K562 (cell line): ENCODE measurements around the gene ZMAT2. TPM values are rescaled to one million over a fixed set of nuclear protein-coding genes. Genes with fewer than 3 reads are reported as not detected.

ENCODE experiments used
- CC2D1A ChIP-seq: fragments of 450-650 bp; IDR thresholded peaks from 2 replicates; pipeline ENCODE4 v1.6.1; 2017; ENCODE audit warnings: mild to moderate bottlenecking
- DEAF1 ChIP-seq: fragments of 450-650 bp; formaldehyde crosslinking; IDR thresholded peaks from 2 replicates; pipeline ENCODE4 v1.4.0; 2020; ENCODE audit warnings: mild to moderate bottlenecking, moderate library complexity
- DPF2 ChIP-seq: fragments of 450-650 bp; IDR thresholded peaks from 2 replicates; pipeline ENCODE4 v1.6.1; 2016
- ELF1 ChIP-seq: fragments of 200-800 bp; sonication (Bioruptor generic); IDR thresholded peaks from 2 replicates; pipeline ENCODE4 v1.6.1; 2016; ENCODE audit warnings: missing genetic modification characterization, missing compliant biosample characterization
- GABPB1 ChIP-seq: sonication (generic); formaldehyde crosslinking; IDR thresholded peaks from 2 replicates; pipeline ENCODE4 v1.8.0; 2022; ENCODE audit warnings: mild to moderate bottlenecking, missing genetic modification reagents
- ILF3 ChIP-seq: fragments of 450-650 bp; IDR thresholded peaks from 2 replicates; pipeline ENCODE4 v1.6.1; 2018; ENCODE audit warnings: antibody characterized with exemption, mild to moderate bottlenecking, moderate library complexity, borderline replicate concordance
- JUN ChIP-seq, 2 experiments: sonication (generic) in 1 of 2; formaldehyde crosslinking in 1 of 2; IDR thresholded peaks; 2 replicates each; pipeline versions ENCODE4 v1.6.1 to v1.8.0; 2012 to 2022; ENCODE audit warnings: borderline replicate concordance in 2 of 2, mild to moderate bottlenecking in 2 of 2, improper control_type of control experiment in 1 of 2, low read depth in 1 of 2, low read length in 1 of 2, missing genetic modification reagents in 1 of 2
- KAT7 ChIP-seq: sonication (generic); formaldehyde crosslinking; IDR thresholded peaks from 2 replicates; pipeline ENCODE4 v1.8.0; 2022; ENCODE audit warnings: missing genetic modification reagents, mild to moderate bottlenecking, borderline replicate concordance
- MYC ChIP-seq, 2 experiments: fragments of 250-450 bp in 1 of 2; sonication (Bioruptor Pico) in 1 of 2; IDR thresholded peaks; 2 replicates each; pipeline versions ENCODE4 v1.5.1 to v1.6.1; 2012 to 2021; ENCODE audit warnings: low read depth in 2 of 2, borderline replicate concordance in 1 of 2, improper control_type of control experiment in 1 of 2, low read length in 1 of 2, mild to moderate bottlenecking in 1 of 2, moderate library complexity in 1 of 2
- NELFE ChIP-seq: IDR thresholded peaks from 2 replicates; pipeline ENCODE4 v1.6.1; 2011; ENCODE audit warnings: mild to moderate bottlenecking; ENCODE audit not compliant: insufficient read depth, insufficient read length
- PHF20 ChIP-seq: fragments of 450-650 bp; IDR thresholded peaks from 2 replicates; pipeline ENCODE4 v1.6.1; 2018; ENCODE audit not compliant: partially characterized antibody
- POLR2B ChIP-seq: fragments of 450-650 bp; IDR thresholded peaks from 2 replicates; pipeline ENCODE4 v1.6.1; 2018; ENCODE audit warnings: low read depth; ENCODE audit not compliant: partially characterized antibody
- SMARCA5 ChIP-seq: fragments of 450-650 bp; IDR thresholded peaks from 2 replicates; pipeline ENCODE4 v1.6.1; 2016
- STAG1 ChIP-seq: sonication (generic); formaldehyde crosslinking; IDR thresholded peaks from 2 replicates; pipeline ENCODE4 v1.5.0; 2020; ENCODE audit warnings: missing genetic modification reagents, borderline replicate concordance
- SUPT5H ChIP-seq: fragments of 450-650 bp; IDR thresholded peaks from 2 replicates; pipeline ENCODE4 v1.6.1; 2016
- THAP12 ChIP-seq: fragments of 250-450 bp; sonication (Bioruptor Pico); IDR thresholded peaks from 2 replicates; pipeline ENCODE4 v1.9.0; 2021; ENCODE audit warnings: mild to moderate bottlenecking, inconsistent platforms
- ZNF77 ChIP-seq: fragments of 250-450 bp; sonication (Bioruptor Pico); IDR thresholded peaks from 2 replicates; pipeline ENCODE4 v1.5.0; 2020
- ZNF785 ChIP-seq: fragments of 250-450 bp; sonication (Bioruptor Pico); IDR thresholded peaks from 2 replicates; pipeline ENCODE4 v1.4.0; 2020; ENCODE audit warnings: mild to moderate bottlenecking
- ZNF830 ChIP-seq: fragments of 250-450 bp; sonication (Bioruptor Pico); IDR thresholded peaks from 2 replicates; pipeline ENCODE4 v1.5.0; 2021; ENCODE audit warnings: mild to moderate bottlenecking
- polyA plus RNA-seq, 8 experiments: library from polyadenylated mRNA; depleted of rRNA in 4 of 8; stranded (reverse) in 5 of 8; unstranded in 3 of 8; fragments of >200 nt; fragmentation: Nextera tagmentation in 2 of 8; fragmentation: Illumina TruSeq in 1 of 8; extraction: Ambion mirVana in 2 of 8; extraction: Trizol in 1 of 8; gene quantifications; 2 replicates each; pipeline versions ENCODE4 v1.2.1 to v1.2.3, GENCODE V29; 2011 to 2014; ENCODE audit warnings: inconsistent platforms in 1 of 8, missing spikeins in 1 of 8
- total RNA-seq, 7 experiments: library from RNA; depleted of rRNA in 6 of 7; stranded (reverse); fragments of >200 nt in 6 of 7; fragmentation: Illumina TruSeq in 2 of 7; extraction: Trizol in 2 of 7; gene quantifications; 2 replicates each; pipeline versions ENCODE4 v1.2.1 to v1.2.3, GENCODE V29; 2011 to 2021; ENCODE audit warnings: low replicate concordance in 1 of 7
- TF ChIP-seq, protein P1 (sequence below): fragments of 450-650 bp; IDR thresholded peaks from 2 replicates; pipeline ENCODE4 v1.6.1; 2014; ENCODE audit warnings: low read depth, mild to moderate bottlenecking, moderate library complexity, borderline replicate concordance

ZMAT2 gene
- total and polyA plus RNA-seq, 9 of the 15 experiments (the other 6 are each of a cell fraction or from before 2014, with no cell fraction given), result 44.2 to 101 (median 69.2) TPM

DNA sequence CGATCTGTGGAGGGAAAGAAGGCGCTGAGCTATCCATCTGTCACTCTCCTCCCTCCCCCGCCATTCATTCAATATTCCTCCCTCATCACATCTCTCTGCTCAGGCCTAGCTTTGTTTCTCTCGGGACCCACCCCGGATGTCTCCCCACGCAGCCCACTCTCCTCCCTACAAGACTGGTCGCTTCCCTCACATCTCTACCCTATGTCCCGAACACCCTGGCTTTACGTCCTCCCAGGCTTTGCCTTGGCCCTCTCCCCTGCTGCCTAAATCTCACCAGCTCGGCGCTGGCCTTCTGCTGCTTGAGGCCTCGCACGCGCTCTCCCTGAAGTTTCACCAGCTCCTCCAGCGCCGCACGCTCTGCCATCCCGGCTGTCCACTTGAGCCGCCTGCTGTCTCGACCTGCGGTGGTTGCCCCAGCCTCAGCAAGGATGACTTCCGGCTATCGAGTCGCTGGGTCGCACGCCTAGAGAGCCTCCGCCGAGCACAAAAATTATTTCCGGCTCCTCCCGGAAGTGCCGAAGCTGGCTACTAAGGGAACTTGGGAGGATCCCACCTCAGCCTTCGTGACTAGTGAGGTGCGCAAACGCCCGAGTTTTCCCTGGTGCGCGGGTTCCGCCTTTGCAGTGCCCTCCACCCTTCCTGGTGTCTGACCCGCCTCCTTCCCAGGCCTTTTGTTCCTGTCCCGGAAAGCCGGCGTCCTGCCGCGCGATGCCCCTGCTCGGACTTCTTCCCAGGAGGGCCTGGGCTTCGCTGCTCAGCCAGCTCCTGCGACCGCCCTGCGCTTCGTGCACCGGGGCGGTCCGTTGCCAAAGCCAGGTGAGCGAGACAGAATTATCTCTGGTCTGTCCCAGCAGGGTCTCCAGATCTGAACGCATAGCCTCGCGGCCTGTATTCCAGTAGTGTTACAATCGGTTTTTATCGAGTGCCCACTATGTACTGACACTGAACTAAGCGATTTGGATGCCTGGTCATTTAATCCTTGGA, 9.0 kb upstream of the ZMAT2 start, which contains the start of the genes HARS1 and HARS2 (continued):
- TF ChIP-seq ELF1 (tag), result peak; percentile 96
- TF ChIP-seq CC2D1A, result 0 out of 2 replicates have a peak, but pooled peaks have one; percentile 25
- peak; percentile 95 for TF ChIP-seq PHF20
- TF ChIP-seq JUN (IDR thresholded peaks at IDR 0.05; ENCODE audit: borderline replicate concordance, low read depth, low read length), result no peak; the same call in 1 of the 2 replicates
- 0 out of 2 replicates have a peak, but pooled peaks have one; percentile 60 for TF ChIP-seq JUN (CRISPR knock-in tag; IDR thresholded peaks at IDR 0.05; ENCODE audit: borderline replicate concordance)
- peak; percentile 95 for TF ChIP-seq POLR2B
- TF ChIP-seq ILF3, result no peak
- 0 out of 2 replicates have a peak, but pooled peaks have one; percentile 20 for TF ChIP-seq ZNF830 (CRISPR knock-in tag)
- TF ChIP-seq KAT7, result peak; percentile 88; the same call in 1 of the 2 replicates
- TF ChIP-seq THAP12 (CRISPR knock-in tag), result peak; percentile 80
- peak; percentile 73; the same call in 1 of the 2 replicates for TF ChIP-seq SMARCA5
- TF ChIP-seq ZNF785 (CRISPR knock-in tag), result no peak
- no peak for TF ChIP-seq ZNF77
- peak; percentile 98 for TF ChIP-seq SUPT5H
- TF ChIP-seq, protein P1, sequence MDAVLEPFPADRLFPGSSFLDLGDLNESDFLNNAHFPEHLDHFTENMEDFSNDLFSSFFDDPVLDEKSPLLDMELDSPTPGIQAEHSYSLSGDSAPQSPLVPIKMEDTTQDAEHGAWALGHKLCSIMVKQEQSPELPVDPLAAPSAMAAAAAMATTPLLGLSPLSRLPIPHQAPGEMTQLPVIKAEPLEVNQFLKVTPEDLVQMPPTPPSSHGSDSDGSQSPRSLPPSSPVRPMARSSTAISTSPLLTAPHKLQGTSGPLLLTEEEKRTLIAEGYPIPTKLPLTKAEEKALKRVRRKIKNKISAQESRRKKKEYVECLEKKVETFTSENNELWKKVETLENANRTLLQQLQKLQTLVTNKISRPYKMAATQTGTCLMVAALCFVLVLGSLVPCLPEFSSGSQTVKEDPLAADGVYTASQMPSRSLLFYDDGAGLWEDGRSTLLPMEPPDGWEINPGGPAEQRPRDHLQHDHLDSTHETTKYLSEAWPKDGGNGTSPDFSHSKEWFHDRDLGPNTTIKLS, result peak; percentile 74; the same call in 1 of the 2 replicates
- TF ChIP-seq MYC (IDR thresholded peaks at IDR 0.05; ENCODE audit: low read depth, low read length), result peak; percentile 90
- TF ChIP-seq MYC (CRISPR knock-in tag; IDR thresholded peaks at IDR 0.05; ENCODE audit: borderline replicate concordance, low read depth), result no peak
- no peak for TF ChIP-seq STAG1 (CRISPR knock-in tag)
- TF ChIP-seq DPF2, result peak; percentile 69; the same call in 1 of the 2 replicates
- peak; percentile 96 for TF ChIP-seq GABPB1
- TF ChIP-seq NELFE, result no peak
- TF ChIP-seq DEAF1 (CRISPR knock-in tag), result no peak
